ENCODE results near the gene KIAA0319L.

KIAA0319L gene

GRCh38 chr1:35441926-35442579 lies 115.2 kb downstream of the KIAA0319L start:
- no peak for DNase-seq

GRCh38 chr1:35439626-35440025 lies 117.6 kb downstream of the KIAA0319L start:
- no peak for DNase-seq

- no peak for DNase-seq
These were observed 120.0 kb downstream of the KIAA0319L start for GRCh38 chr1:35437200-35437599.

GRCh38 chr1:35436078-35436477 lies 121.1 kb downstream of the KIAA0319L start:
- no peak for DNase-seq

- no peak for DNase-seq
These were observed 122.5 kb downstream of the KIAA0319L start for GRCh38 chr1:35434703-35435102.

- no peak for DNase-seq
These were observed 123.5 kb downstream of the KIAA0319L start for GRCh38 chr1:35433714-35434113.

GRCh38 chr1:35432231-35432630 lies 125.0 kb downstream of the KIAA0319L start:
- no peak for DNase-seq

- no peak for DNase-seq
These were observed 126.0 kb downstream of the KIAA0319L start for GRCh38 chr1:35431173-35431599.

GRCh38 chr1:35430762-35431161 lies 126.4 kb downstream of the KIAA0319L start:
- DNase-seq, result no peak

- DNase-seq, result no peak
These were observed 128.8 kb downstream of the KIAA0319L start for GRCh38 chr1:35428360-35428759.

- no peak for DNase-seq
These were observed 131.1 kb downstream of the KIAA0319L start for GRCh38 chr1:35426097-35426586.

GRCh38 chr1:35408925-35409324 lies 148.3 kb downstream of the KIAA0319L start:
- no peak for DNase-seq

GRCh38 chr1:35407743-35408142 lies 149.5 kb downstream of the KIAA0319L start:
- no peak for DNase-seq

GRCh38 chr1:35406103-35406502 lies 151.1 kb downstream of the KIAA0319L start:
- DNase-seq, result no peak

GRCh38 chr1:35401049-35401448 lies 156.2 kb downstream of the KIAA0319L start:
- no peak for DNase-seq

GRCh38 chr1:35398739-35399138 lies 158.5 kb downstream of the KIAA0319L start:
- no peak for DNase-seq

GRCh38 chr1:35394386-35394785 lies 162.8 kb downstream of the KIAA0319L start:
- no peak for DNase-seq

- DNase-seq, result no peak
These were observed 166.4 kb downstream of the KIAA0319L start for GRCh38 chr1:35390600-35391494.

GRCh38 chr1:35386959-35387358 lies 170.2 kb downstream of the KIAA0319L start:
- DNase-seq, result no peak

GRCh38 chr1:35386290-35386689 lies 170.9 kb downstream of the KIAA0319L start:
- DNase-seq, result no peak

All from GDM1 (cell line).